Activated naive CD4-positive, alpha-beta T cell treated with anti-CD3 and anti-CD28 coated beads, Interleukin-2, amount 10 ng/mL, durations not matched to agents 7 days and 5 days (primary cell): Measurements from ENCODE around the gene SRSF5.
"Not testable (repeated sequence)": the region's sequence is repeated elsewhere in the genome, so short reads cannot be mapped to it uniquely, and the experiment has no call there.

Experiments
- CTCF ChIA-PET: fragments of 350-600 bp; sonication (Branson Sonifier 250); formaldehyde crosslinking; loops from one replicate; lab custom pipeline; 2021; ENCODE audit warnings: antibody characterized with exemption; lab: Charles Lee
- DNase-seq: peaks from one replicate; pipeline ENCODE4 v3.0.0-alpha.2; 2020
- H3K27ac Mint-ChIP-seq: one replicate; pipeline ENCODE4 v1.8.0; 2021; ENCODE audit warnings: mild to moderate bottlenecking, moderate library complexity, mixed read lengths
- H3K27me3 Mint-ChIP-seq: one replicate; pipeline ENCODE4 v1.8.0; 2021; ENCODE audit warnings: mild to moderate bottlenecking, mixed read lengths
- H3K36me3 Mint-ChIP-seq: one replicate; pipeline ENCODE4 v1.8.0; 2021; ENCODE audit warnings: mixed read lengths
- H3K4me1 Mint-ChIP-seq: one replicate; pipeline ENCODE4 v1.8.0; 2021; ENCODE audit warnings: mixed read lengths
- H3K4me3 Mint-ChIP-seq: one replicate; pipeline ENCODE4 v1.8.0; 2021; ENCODE audit warnings: mild to moderate bottlenecking, moderate library complexity, mixed read lengths
- H3K9me3 Mint-ChIP-seq: one replicate; pipeline ENCODE4 v1.8.0; 2021; ENCODE audit warnings: mixed read lengths

SRSF5 gene

GRCh38 chr14:69766984-69767368 lies at the start of gene SRSF5:
TSS of gene SRSF5 (plus strand) at chr14:69767142. CDS start at chr14:69768157, 1,015 bp downstream.
- Mint-ChIP-seq H3K36me3 (peaks cover 50% of the 10 kb centered on the region), H3K4me1 (peaks cover 76% of the 10 kb centered on the region), H3K27ac (peak within 1 kb of the TSS; percentile 100), H3K4me3 (peak within 1 kb of the TSS; percentile 91), H3K27me3 (peaks cover 12% of the 10 kb centered on the region), H3K9me3 (peaks cover 11% of the 10 kb centered on the region)
- peak; percentile 96 for DNase-seq
- CTCF ChIA-PET, result interaction anchor here (0.9 kb wide), 1 partner anchor 36 kb away, joined by 4 read pairs; no protein-coding TSS in a partner anchor

- DNase-seq, H3K9me3 Mint-ChIP-seq, H3K27me3 Mint-ChIP-seq, H3K27ac Mint-ChIP-seq, H3K4me3 Mint-ChIP-seq: not testable (repeated sequence)
- Mint-ChIP-seq H3K4me1 (peaks cover 33% of the 10 kb centered on the region), H3K36me3 (peaks cover 22% of the 10 kb centered on the region)
- CTCF ChIA-PET, result interaction anchor here (1.3 to 2.9 kb wide), 4 partner anchors 8 to 134 kb away, joined by 4 to 13 read pairs (median 6); no protein-coding TSS in a partner anchor
Observed at GRCh38 chr14:69718614-69719013, 48.3 kb upstream of the SRSF5 start.

- H3K4me1 Mint-ChIP-seq, result peaks cover 26% of the 10 kb centered on the region
- no peak for DNase-seq
- H3K36me3 Mint-ChIP-seq, result peaks cover 15% of the 10 kb centered on the region
- H3K27ac Mint-ChIP-seq, result peak overlapping the region; percentile 17
- CTCF ChIA-PET, result interaction anchor here (1.0 to 2.9 kb wide), 5 partner anchors 7 to 139 kb away, joined by 4 to 13 read pairs (median 4); no protein-coding TSS in a partner anchor
- no peaks in the 10 kb centered on the region for H3K9me3 Mint-ChIP-seq
- no peaks in the 10 kb centered on the region for H3K27me3 Mint-ChIP-seq
- no peak overlapping the region for H3K4me3 Mint-ChIP-seq
Observed at GRCh38 chr14:69719501-69719951, 47.4 kb upstream of the SRSF5 start.

- Mint-ChIP-seq H3K9me3 (no peaks in the 10 kb centered on the region), H3K4me3 (no peak overlapping the region), H3K36me3 (peaks cover 6% of the 10 kb centered on the region), H3K27me3 (peaks cover 6% of the 10 kb centered on the region), H3K27ac (no peak overlapping the region), H3K4me1 (peaks cover 22% of the 10 kb centered on the region)
- CTCF ChIA-PET, result interaction anchor here (1.3 kb wide), 1 partner anchor 10 kb away, joined by 4 read pairs; no protein-coding TSS in a partner anchor
- no peak for DNase-seq
Observed at GRCh38 chr14:69720912-69721311, 46.0 kb upstream of the SRSF5 start.

GRCh38 chr14:69726761-69727511 lies 40.0 kb upstream of the SRSF5 start:
- Mint-ChIP-seq H3K9me3 (no peaks in the 10 kb centered on the region), H3K27ac (peak overlapping the region; percentile 6)
- CTCF ChIA-PET, result interaction anchor here (0.7 to 6.1 kb wide), 26 partner anchors 9 to 150 kb away, joined by 3 to 94 read pairs (median 6); partner anchors contain the start of gene SUSD6

GRCh38 chr14:69727860-69728259 lies 39.1 kb upstream of the SRSF5 start:
- CTCF ChIA-PET, result interaction anchor here (1.1 to 6.1 kb wide), 13 partner anchors 10 to 151 kb away, joined by 4 to 94 read pairs (median 7); no protein-coding TSS in a partner anchor
- no peaks in the 10 kb centered on the region for H3K36me3 Mint-ChIP-seq
- no peaks in the 10 kb centered on the region for H3K9me3 Mint-ChIP-seq
- DNase-seq, result no peak
- peaks cover 28% of the 10 kb centered on the region for H3K4me1 Mint-ChIP-seq
- peaks cover 18% of the 10 kb centered on the region for H3K27me3 Mint-ChIP-seq
- H3K27ac Mint-ChIP-seq, result no peak overlapping the region
- H3K4me3 Mint-ChIP-seq, result no peak overlapping the region

More at GRCh38 chr14:69726761-69727511, 40.0 kb upstream of the SRSF5 start:
- peaks cover 28% of the 10 kb centered on the region for H3K4me1 Mint-ChIP-seq
- H3K4me3 Mint-ChIP-seq, result peak overlapping the region; percentile 57
- peaks cover 18% of the 10 kb centered on the region for H3K27me3 Mint-ChIP-seq
- H3K36me3 Mint-ChIP-seq, result no peaks in the 10 kb centered on the region
- DNase-seq, result peak; percentile 84

- not testable (repeated sequence) for H3K4me3 Mint-ChIP-seq, DNase-seq, H3K36me3 Mint-ChIP-seq, H3K27ac Mint-ChIP-seq, H3K9me3 Mint-ChIP-seq
- CTCF ChIA-PET, result interaction anchor here (1.7 to 2.5 kb wide), 2 partner anchors 34 to 296 kb away, joined by 4 to 19 read pairs; no protein-coding TSS in a partner anchor
- peaks cover 17% of the 10 kb centered on the region for H3K27me3 Mint-ChIP-seq
- H3K4me1 Mint-ChIP-seq, result peaks cover 12% of the 10 kb centered on the region
Observed at GRCh38 chr14:69731919-69732598, 34.9 kb upstream of the SRSF5 start.

GRCh38 chr14:69736405-69736804 lies 30.5 kb upstream of the SRSF5 start:
- not testable (repeated sequence) for H3K4me3 Mint-ChIP-seq, H3K9me3 Mint-ChIP-seq, H3K4me1 Mint-ChIP-seq, H3K36me3 Mint-ChIP-seq, H3K27ac Mint-ChIP-seq, DNase-seq
- CTCF ChIA-PET, result interaction anchor here (0.7 kb wide), 1 partner anchor 14 kb away, joined by 3 read pairs; no protein-coding TSS in a partner anchor
- H3K27me3 Mint-ChIP-seq, result peaks cover 17% of the 10 kb centered on the region

- H3K27me3 Mint-ChIP-seq, result peaks cover 11% of the 10 kb centered on the region
- H3K36me3 Mint-ChIP-seq, result peaks cover 2% of the 10 kb centered on the region
- DNase-seq, result no peak
- peaks cover 2% of the 10 kb centered on the region for H3K4me1 Mint-ChIP-seq
- no peak overlapping the region for H3K27ac Mint-ChIP-seq
- peaks cover 8% of the 10 kb centered on the region for H3K9me3 Mint-ChIP-seq
- no peak overlapping the region for H3K4me3 Mint-ChIP-seq
- CTCF ChIA-PET, result no interaction called here
Observed at GRCh38 chr14:69741055-69741454, 25.9 kb upstream of the SRSF5 start.

GRCh38 chr14:69749956-69750355 lies 17.0 kb upstream of the SRSF5 start:
- CTCF ChIA-PET, result interaction anchor here (0.8 kb wide), 1 partner anchor 13 kb away, joined by 3 read pairs; no protein-coding TSS in a partner anchor
- H3K27me3 Mint-ChIP-seq, result peaks cover 5% of the 10 kb centered on the region

GRCh38 chr14:69750495-69750894 lies 16.4 kb upstream of the SRSF5 start:
- H3K27me3 Mint-ChIP-seq, result peaks cover 5% of the 10 kb centered on the region
- no peak overlapping the region for H3K27ac Mint-ChIP-seq
- CTCF ChIA-PET, result interaction anchor here (0.8 to 1.7 kb wide), 2 partner anchors 14 to 23 kb away, joined by 3 to 4 read pairs; no protein-coding TSS in a partner anchor
- H3K4me1 Mint-ChIP-seq, result peaks cover 14% of the 10 kb centered on the region
- H3K4me3 Mint-ChIP-seq, result no peak overlapping the region
- no peak for DNase-seq
- no peaks in the 10 kb centered on the region for H3K36me3 Mint-ChIP-seq
- H3K9me3 Mint-ChIP-seq, result peaks cover 1% of the 10 kb centered on the region

More at GRCh38 chr14:69749956-69750355, 17.0 kb upstream of the SRSF5 start:
- Mint-ChIP-seq H3K4me3 (no peak overlapping the region), H3K4me1 (peaks cover 10% of the 10 kb centered on the region), H3K9me3 (no peaks in the 10 kb centered on the region), H3K27ac (no peak overlapping the region), H3K36me3 (no peaks in the 10 kb centered on the region)
- DNase-seq, result no peak

- H3K27ac Mint-ChIP-seq, result no peak overlapping the region
- peaks cover 5% of the 10 kb centered on the region for H3K27me3 Mint-ChIP-seq
- CTCF ChIA-PET, result no interaction called here
- peaks cover 14% of the 10 kb centered on the region for H3K4me1 Mint-ChIP-seq
- peaks cover 1% of the 10 kb centered on the region for H3K9me3 Mint-ChIP-seq
- H3K4me3 Mint-ChIP-seq, result no peak overlapping the region
- no peak for DNase-seq
- no peaks in the 10 kb centered on the region for H3K36me3 Mint-ChIP-seq
Observed at GRCh38 chr14:69752773-69753172, 14.2 kb upstream of the SRSF5 start.

GRCh38 chr14:69753860-69754259 lies 13.1 kb upstream of the SRSF5 start:
- peaks cover 14% of the 10 kb centered on the region for H3K4me1 Mint-ChIP-seq
- no peak overlapping the region for H3K27ac Mint-ChIP-seq
- no peaks in the 10 kb centered on the region for H3K36me3 Mint-ChIP-seq
- peaks cover 5% of the 10 kb centered on the region for H3K27me3 Mint-ChIP-seq
- H3K9me3 Mint-ChIP-seq, result peaks cover 1% of the 10 kb centered on the region
- CTCF ChIA-PET, result no interaction called here
- H3K4me3 Mint-ChIP-seq, result no peak overlapping the region
- no peak for DNase-seq

- CTCF ChIA-PET, result no interaction called here
- peaks cover 14% of the 10 kb centered on the region for H3K4me1 Mint-ChIP-seq
- DNase-seq, result no peak
- H3K36me3 Mint-ChIP-seq, result no peaks in the 10 kb centered on the region
- H3K4me3 Mint-ChIP-seq, result no peak overlapping the region
- H3K27me3 Mint-ChIP-seq, result peaks cover 5% of the 10 kb centered on the region
- peaks cover 1% of the 10 kb centered on the region for H3K9me3 Mint-ChIP-seq
- H3K27ac Mint-ChIP-seq, result no peak overlapping the region
Observed at GRCh38 chr14:69754487-69754886, 12.5 kb upstream of the SRSF5 start.
